Transverse colon (tissue), 4 donors: Measurements from ENCODE around the gene COL11A2. TPM values are rescaled to one million over a fixed set of nuclear protein-coding genes. Genes with fewer than 3 reads are reported as not detected.
"Not testable (repeated sequence)": the region's sequence is repeated elsewhere in the genome, so short reads cannot be mapped to it uniquely, and the experiment has no call there.

Source experiments
- DNase-seq: peaks from one replicate; pipeline ENCODE4 v3.0.0-alpha.2; 2019
- H3K27ac ChIP-seq, 4 donors: fragments of 200-600 bp; sonication (generic); 2 replicates each; pipeline ENCODE4 v1.5.1; 2016 to 2018; ENCODE audit warnings: inconsistent platforms in 4 of 4
- H3K27me3 ChIP-seq: fragments of 200-600 bp; sonication (generic); 2 replicates; pipeline ENCODE4 v1.5.1; 2017; ENCODE audit warnings: inconsistent platforms
- H3K36me3 ChIP-seq, 4 donors: fragments of 200-600 bp; sonication (generic); 2 replicates each; pipeline ENCODE4 v1.5.1; 2017 to 2019; ENCODE audit warnings: inconsistent platforms in 4 of 4
- H3K4me1 ChIP-seq, 4 donors: fragments of 200-600 bp; sonication (generic); 2 replicates each; pipeline ENCODE4 v1.5.1; 2017 to 2020; ENCODE audit warnings: inconsistent platforms in 4 of 4
- H3K4me3 ChIP-seq, 4 donors: fragments of 200-600 bp; sonication (generic); 1 replicate in 1 of 4; 2 replicates in 3 of 4; pipeline versions ENCODE4 v1.5.1 to v1.6.1; 2017 to 2019; ENCODE audit warnings: inconsistent platforms in 4 of 4
- H3K9me3 ChIP-seq, 2 donors: fragments of 200-600 bp; sonication (generic); 2 replicates each; pipeline ENCODE4 v1.5.1; 2017 to 2019; ENCODE audit warnings: inconsistent platforms in 2 of 2
- CTCF ChIP-seq, 5 experiments: fragments of 200-600 bp in 3 of 5; fragments of 450-650 bp in 2 of 5; sonication (generic) in 3 of 5; IDR thresholded peaks; 1 replicate in 2 of 5; 2 replicates in 3 of 5; pipeline ENCODE4 v1.5.1; 2016 to 2017; ENCODE audit warnings: antibody characterized with exemption in 5 of 5, inconsistent platforms in 3 of 5, mild to moderate bottlenecking in 2 of 5, moderate library complexity in 1 of 5
- EP300 ChIP-seq: sonication (generic); formaldehyde crosslinking; IDR thresholded peaks from one replicate; pipeline ENCODE4 v1.6.1; 2017; ENCODE audit warnings: antibody characterized with exemption, low read depth
- POLR2A ChIP-seq: fragments of 450-650 bp; IDR thresholded peaks from one replicate; pipeline ENCODE4 v1.6.1; 2016; ENCODE audit warnings: antibody characterized with exemption, mild to moderate bottlenecking, moderate library complexity
- POLR2AphosphoS5 ChIP-seq, 3 donors: sonication (generic); formaldehyde crosslinking; IDR thresholded peaks; one replicate each; pipeline ENCODE4 v1.6.1; 2016; ENCODE audit warnings: antibody characterized with exemption in 3 of 3
- WGBS, 2 donors: methylation state at CpG; one replicate each; pipeline ENCODE4 v1.1.5; 2018; ENCODE audit warnings: low coverage in 1 of 2; 5-methylcytosine and 5-hydroxymethylcytosine counted together
- in situ Hi-C, 4 donors: fragments of 200-750 bp; cut with MboI; loops; one replicate each; pipeline versions ENCODE4 v1.15.0 to v1.15.1; 2017; ENCODE audit warnings: low sequenced_read_pairs in 3 of 4, low pct_ligation_motif_present in 1 of 4, low pct_unique_long_range_greater_than_20kb in 1 of 4
- intact Hi-C: fragments of 100-400 bp; cut with DNase I; formaldehyde crosslinking; loops from one replicate; pipeline ENCODE4 v1.15.1; 2023; ENCODE audit warnings: low total_unique reads
- total RNA-seq, 4 donors: library from RNA; depleted of rRNA; stranded (reverse); fragments of >200 nt; gene quantifications; one replicate each; pipeline ENCODE4 v1.1.0, GENCODE V29; 2016

COL11A2 gene
- total RNA-seq, 4 donors from 2014 or later, result 0.14 to 0.79 (median 0.75) TPM; not detected in 1

DNA sequence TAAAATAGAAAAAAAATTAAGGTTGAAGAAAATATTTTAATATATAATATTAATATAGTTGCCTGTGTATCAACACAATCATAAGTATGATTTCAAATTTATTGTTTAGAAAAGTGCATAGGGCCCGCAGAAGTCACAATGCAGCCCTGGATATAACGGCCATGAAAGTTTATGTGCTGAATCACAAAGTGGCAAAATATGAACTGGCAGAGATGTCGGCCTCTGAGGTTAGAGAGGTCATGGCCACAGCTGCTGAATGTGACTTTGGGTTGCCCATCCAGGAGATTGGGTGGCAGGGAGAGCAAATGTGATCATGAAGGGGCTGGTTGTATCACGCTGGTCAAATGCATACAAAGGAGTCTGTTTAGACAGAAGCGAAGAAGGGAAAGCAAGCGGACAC is 35.7 kb downstream of the COL11A2 start:
- intact Hi-C loops, result no loop called here
- 72 to 84% methylated on average over 4 to 6 of the region's 6 CpGs for WGBS, 2 donors

DNA sequence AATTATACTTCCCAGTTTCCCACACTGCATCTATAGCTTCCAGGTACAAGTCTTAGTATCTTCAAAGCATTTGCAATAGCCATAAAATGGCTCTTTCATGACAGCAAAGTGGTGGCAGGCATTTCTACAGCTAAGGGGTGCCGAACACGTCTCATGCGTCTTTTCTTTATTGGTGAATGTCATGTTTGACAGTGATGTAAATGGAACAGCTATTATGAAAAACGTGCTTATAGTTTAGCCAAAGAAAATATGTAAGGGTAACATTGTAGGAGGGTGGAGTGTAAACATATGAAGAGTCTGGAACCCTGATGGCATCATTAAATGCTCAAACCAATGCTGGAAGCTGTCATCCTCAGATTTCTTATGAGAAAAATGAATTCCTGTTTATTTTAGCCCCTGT is 37.9 kb downstream of the COL11A2 start:
- H3K27me3 ChIP-seq, result peaks cover 11% of the 10 kb centered on the region
- TF ChIP-seq POLR2AphosphoS5 (IDR thresholded peaks at IDR 0.05), result no peak
- no peak for TF ChIP-seq POLR2A
- no peak for TF ChIP-seq CTCF (IDR thresholded peaks at IDR 0.05)
- no peak for TF ChIP-seq EP300
- peaks cover 0 to 12% of the 10 kb centered on the region in 2 donors for H3K9me3 ChIP-seq
- no peak overlapping the region for H3K4me3 ChIP-seq
- in situ Hi-C loops (no loop called here), intact Hi-C loops (no loop called here)
- 56 to 63% methylated on average over 4 of the region's 4 CpGs for WGBS, 2 donors
- H3K27ac ChIP-seq, result no peak overlapping the region
- H3K4me1 ChIP-seq, result no peaks in the 10 kb centered on the region
- DNase-seq, result no peak
- H3K36me3 ChIP-seq, result no peaks in the 10 kb centered on the region

More for the DNA sequence above, 35.7 kb downstream of the COL11A2 start:
- in situ Hi-C loops, result no loop called here
- Histone ChIP-seq H3K36me3 (no peaks in the 10 kb centered on the region), H3K4me1 (peaks cover 4 to 11% (median 11%) of the 10 kb centered on the region in 4 donors), H3K9me3 (peaks cover 0 to 9% of the 10 kb centered on the region in 2 donors), H3K4me3 (no peak overlapping the region), H3K27ac (no peak overlapping the region), H3K27me3 (peaks cover 5% of the 10 kb centered on the region)
- no peak for DNase-seq
- TF ChIP-seq POLR2AphosphoS5 (IDR thresholded peaks at IDR 0.05) (no peak), EP300 (no peak), POLR2A (no peak), CTCF (IDR thresholded peaks at IDR 0.05) (no peak)

GRCh38 chr6:33151050-33151449 is 41.2 kb downstream of the COL11A2 start:
- Histone ChIP-seq H3K27me3 (peaks cover 17% of the 10 kb centered on the region), H3K9me3 (peaks cover 0 to 12% of the 10 kb centered on the region in 2 donors), H3K27ac (no peak overlapping the region), H3K4me3 (no peak overlapping the region), H3K4me1 (peaks cover 0 to 3% (median 0%) of the 10 kb centered on the region in 4 donors), H3K36me3 (no peaks in the 10 kb centered on the region)
- intact Hi-C loops (no loop called here), in situ Hi-C loops (no loop called here)
- TF ChIP-seq CTCF (IDR thresholded peaks at IDR 0.05) (no peak), EP300 (no peak), POLR2A (no peak), POLR2AphosphoS5 (IDR thresholded peaks at IDR 0.05) (no peak)
- WGBS, 2 donors, result 69 to 71% methylated on average over 1 of the region's 1 CpG
- DNase-seq, result no peak

- DNase-seq, in situ Hi-C loops, H3K4me3 ChIP-seq, H3K4me1 ChIP-seq, intact Hi-C loops, H3K36me3 ChIP-seq, H3K27ac ChIP-seq: not testable (repeated sequence)
- Histone ChIP-seq H3K27me3 (peaks cover 17% of the 10 kb centered on the region), H3K9me3 (peaks cover 0 to 12% of the 10 kb centered on the region in 2 donors)
- WGBS, 2 donors, result 73 to 100% methylated on average over 1 to 3 of the region's 3 CpGs
Measured at GRCh38 chr6:33150560-33150959, 41.7 kb downstream of the COL11A2 start.
